HG03025 (cell line): ENCODE data around the gene MPDU1.

Experiments
- ATAC-seq: cut with Tn5 transposase; IDR thresholded peaks from one replicate; pipeline ENCODE4 v1.9.1; 2021; ENCODE audit warnings: mild to moderate bottlenecking, moderate library complexity; ENCODE audit not compliant: unreplicated experiment, low FRiP score

Gene MPDU1

DNA sequence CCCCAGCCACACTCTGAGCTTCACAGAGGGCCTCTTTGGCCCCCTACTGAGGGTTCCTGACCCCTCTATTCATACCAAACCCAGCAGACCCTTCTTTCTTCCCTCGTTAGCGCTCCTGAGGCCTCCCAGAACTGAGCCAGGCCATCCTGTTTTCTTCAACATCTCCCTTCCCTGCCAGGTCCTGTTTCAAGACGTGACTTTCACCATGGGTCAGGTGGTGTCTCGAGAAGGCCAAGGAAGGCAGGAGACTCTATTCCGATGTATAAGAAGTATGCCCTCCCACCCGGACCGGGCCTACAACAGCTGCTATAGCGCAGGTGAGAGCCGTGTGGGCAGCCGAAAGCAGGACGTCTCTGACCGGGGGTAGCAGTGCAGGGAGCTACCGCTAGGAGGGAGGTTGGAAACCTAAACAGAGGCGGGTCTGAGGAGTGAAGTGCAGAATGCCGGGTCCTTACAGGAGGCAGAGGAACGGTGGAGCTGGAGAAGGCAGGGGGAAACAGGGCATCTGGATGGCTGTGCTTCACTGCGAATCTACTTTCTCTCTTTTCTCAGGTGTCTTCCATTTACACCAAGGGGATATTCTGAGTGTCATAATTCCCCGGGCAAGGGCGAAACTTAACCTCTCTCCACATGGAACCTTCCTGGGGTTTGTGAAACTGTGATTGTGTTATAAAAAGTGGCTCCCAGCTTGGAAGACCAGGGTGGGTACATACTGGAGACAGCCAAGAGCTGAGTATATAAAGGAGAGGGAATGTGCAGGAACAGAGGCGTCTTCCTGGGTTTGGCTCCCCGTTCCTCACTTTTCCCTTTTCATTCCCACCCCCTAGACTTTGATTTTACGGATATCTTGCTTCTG lies 23.3 kb upstream of the MPDU1 start:
- no peak for ATAC-seq

DNA sequence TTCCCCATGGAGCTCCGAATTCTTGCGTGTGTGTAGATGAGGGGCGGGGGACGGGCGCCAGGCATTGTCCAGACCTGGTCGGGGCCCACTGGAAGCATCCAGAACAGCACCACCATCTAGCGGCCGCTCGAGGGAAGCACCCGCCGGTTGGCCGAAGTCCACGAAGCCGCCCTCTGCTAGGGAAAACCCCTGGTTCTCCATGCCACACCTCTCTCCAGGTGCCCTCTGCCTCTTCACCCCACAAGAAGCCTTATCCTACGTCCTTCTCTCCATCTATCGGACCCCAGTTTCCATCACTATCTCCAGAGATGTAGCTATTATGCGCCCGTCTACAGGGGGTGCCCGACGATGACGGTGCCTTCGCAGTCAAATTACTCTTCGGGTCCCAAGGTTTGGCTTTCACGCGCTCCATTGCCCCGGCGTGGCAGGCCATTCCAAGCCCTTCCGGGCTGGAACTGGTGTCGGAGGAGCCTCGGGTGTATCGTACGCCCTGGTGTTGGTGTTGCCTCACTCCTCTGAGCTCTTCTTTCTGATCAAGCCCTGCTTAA lies 22.6 kb upstream of the MPDU1 start:
- peak; percentile 57 for ATAC-seq

DNA sequence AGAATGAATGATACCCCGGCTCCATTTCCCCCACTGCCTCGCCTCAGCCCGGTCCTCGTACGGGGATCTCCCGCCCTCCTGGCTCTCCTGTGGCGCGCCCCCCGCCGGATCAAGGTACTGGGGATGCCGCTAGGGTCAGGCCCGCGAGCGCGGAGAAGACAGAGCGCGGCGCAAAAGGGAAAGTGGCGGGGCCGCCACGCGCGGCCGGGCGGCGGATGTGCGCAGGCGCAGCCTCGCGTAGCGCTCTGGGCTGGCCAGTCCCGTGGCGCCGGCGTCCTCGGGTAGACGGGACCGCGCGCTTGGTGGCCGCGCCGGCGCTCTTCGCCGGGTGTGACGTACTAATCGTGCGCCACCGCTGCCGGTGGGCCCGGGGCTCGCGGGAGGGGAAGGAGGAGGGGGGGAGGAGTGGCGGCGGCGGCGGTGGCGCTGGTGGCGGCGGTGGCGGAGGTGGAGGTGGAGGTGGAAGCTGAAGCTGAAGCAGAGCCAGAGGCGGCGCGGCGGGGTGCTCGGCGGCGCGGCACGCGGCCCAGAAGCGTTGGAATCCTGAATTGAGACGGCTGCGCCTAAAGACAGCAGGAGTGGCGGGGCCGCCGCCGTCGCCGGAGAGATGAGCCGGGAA lies 22.0 kb upstream of the MPDU1 start, which contains the start of gene SENP3:
SENP3 (plus strand) TSS at position 331 of the 619 bp plus-strand sequence. CDS start 1,158 bp downstream, outside the sequence.
- peak; percentile 61 for ATAC-seq

DNA sequence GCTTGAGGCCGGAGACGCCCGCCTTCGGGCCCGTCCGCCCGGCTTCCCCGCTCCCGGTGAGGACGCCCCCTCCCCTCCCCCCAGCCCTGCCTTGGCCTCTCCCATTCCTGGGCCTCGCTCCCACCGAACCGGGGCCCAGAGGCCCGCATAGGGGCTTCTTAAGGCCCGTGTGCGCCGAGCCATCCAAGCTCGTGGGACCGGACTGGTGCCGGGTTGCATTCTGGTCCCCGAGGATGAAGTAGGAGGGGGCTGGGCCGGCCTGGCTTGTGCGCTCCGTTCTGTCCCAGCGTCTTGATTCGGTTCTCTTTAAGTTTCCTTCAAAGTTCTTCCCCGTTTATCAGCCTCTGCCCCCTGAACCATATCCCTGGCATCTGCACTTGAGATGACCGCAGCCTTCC lies 21.4 kb upstream of the MPDU1 start:
- no peak for ATAC-seq

DNA sequence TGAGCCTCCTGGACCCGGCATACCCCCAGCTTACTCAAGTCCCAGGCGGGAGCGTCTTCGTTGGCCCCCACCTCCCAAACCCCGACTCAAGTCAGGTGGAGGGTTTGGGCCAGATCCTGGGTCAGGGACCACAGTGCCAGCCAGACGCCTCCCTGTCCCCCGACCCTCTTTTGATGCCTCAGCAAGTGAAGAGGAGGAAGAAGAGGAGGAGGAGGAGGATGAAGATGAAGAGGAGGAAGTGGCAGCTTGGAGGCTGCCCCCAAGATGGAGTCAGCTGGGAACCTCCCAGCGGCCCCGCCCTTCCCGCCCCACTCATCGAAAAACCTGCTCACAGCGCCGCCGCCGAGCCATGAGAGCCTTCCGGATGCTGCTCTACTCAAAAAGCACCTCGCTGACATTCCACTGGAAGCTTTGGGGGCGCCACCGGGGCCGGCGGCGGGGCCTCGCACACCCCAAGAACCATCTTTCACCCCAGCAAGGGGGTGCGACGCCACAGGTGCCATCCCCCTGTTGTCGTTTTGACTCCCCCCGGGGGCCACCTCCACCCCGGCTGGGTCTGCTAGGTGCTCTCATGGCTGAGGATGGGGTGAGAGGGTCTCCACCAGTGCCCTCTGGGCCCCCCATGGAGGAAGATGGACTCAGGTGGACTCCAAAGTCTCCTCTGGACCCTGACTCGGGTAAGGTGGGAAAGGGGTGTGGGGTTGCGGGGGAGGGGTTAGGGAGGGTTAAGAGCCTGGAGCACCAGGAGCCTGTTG lies 20.4 kb upstream of the MPDU1 start:
- ATAC-seq = no peak

DNA sequence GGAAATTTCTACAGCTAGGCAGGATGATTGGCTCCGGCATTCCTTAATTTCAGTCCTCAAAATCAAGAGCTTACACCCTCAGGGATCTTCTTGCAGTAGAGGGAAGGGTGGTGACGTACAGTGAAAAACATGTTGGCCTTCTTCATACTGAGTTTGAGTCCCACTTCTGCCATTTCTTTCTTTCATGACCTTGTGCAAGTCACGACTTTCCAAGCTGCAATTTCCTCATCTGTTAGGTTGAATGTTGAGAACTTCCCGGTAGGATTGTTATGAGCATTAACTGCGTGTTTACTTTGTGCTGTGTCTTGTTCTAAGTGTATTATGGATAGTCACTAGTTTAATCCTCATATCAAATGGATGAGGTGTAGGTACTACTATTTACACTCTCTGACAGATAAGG lies 14.1 kb upstream of the MPDU1 start:
- no peak for ATAC-seq

DNA sequence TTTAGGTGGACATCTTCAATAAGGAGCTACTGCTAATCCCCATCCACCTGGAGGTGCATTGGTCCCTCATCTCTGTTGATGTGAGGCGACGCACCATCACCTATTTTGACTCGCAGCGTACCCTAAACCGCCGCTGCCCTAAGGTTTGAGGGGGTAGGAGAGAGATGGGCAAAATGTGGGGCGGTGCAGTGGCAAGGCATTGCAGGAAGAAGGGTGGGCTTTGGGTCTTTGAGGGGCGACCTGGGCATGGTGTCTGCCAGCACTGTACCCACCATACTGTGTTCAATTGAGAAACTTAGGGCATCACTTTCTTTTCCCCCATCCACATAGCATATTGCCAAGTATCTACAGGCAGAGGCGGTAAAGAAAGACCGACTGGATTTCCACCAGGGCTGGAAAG lies 13.3 kb upstream of the MPDU1 start:
- no peak for ATAC-seq

DNA sequence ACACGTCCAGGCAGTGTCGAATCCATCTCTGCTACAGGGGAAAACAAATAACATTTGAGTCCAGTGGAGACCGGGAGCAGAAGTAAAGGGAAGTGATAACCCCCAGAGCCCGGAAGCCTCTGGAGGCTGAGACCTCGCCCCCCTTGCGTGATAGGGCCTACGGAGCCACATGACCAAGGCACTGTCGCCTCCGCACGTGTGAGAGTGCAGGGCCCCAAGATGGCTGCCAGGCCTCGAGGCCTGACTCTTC lies 11.4 kb upstream of the MPDU1 start:
- ATAC-seq = no peak

DNA sequence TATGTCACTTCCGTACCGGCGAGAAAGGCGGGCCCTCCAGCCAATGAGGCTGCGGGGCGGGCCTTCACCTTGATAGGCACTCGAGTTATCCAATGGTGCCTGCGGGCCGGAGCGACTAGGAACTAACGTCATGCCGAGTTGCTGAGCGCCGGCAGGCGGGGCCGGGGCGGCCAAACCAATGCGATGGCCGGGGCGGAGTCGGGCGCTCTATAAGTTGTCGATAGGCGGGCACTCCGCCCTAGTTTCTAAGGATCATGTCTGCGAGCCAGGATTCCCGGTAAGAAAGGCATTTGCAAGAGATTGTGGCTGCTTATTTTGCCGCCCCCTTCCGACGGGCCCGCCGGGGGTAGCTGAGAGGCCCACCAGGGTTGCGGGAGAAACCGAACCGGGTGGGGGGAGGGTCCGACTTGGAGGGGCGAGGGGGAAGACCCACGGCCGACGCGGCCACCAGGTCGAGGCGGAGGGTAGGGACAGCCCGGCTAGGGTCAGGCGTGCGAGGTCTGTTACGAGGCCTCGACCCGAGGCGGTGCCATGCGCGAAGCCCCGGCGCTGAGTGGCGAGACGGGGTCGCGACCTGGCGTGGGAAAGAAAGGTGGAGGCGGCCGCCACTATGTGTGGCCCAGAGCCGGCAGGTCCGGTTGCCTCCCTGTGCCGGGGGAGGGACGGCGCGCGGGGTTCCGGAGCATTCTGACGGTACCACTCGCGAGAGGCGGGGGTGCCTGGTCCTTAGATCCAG lies 10.9 kb upstream of the MPDU1 start:
- peak; percentile 77 for ATAC-seq

- ATAC-seq = peak; percentile 9
Measured at GRCh38 chr17:7573324-7574080, 10.2 kb upstream of the MPDU1 start.

GRCh38 chr17:7574176-7574953 lies 9.3 kb upstream of the MPDU1 start:
- ATAC-seq = no peak

GRCh38 chr17:7575481-7575883 lies 8.2 kb upstream of the MPDU1 start:
- ATAC-seq = no peak

DNA sequence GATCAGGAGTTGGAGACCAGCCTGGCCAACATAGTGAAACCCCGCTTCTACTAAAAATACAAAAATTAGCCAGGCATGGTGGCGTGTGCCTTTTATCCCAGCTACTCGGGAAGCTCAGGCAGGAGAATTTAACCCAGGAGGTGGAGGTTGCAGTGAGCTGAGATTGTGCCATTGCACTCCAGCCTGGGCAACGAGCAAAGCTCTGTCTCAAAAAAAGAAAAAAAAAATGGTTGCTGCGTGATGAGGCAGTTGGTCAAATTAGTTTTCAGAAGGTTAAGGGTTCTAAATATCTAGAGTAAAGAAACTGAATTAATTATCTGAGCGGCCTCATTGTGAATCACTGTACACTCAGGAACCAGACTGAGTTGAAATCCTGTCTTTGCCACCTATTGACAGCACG lies 7.7 kb upstream of the MPDU1 start:
- ATAC-seq = no peak

DNA sequence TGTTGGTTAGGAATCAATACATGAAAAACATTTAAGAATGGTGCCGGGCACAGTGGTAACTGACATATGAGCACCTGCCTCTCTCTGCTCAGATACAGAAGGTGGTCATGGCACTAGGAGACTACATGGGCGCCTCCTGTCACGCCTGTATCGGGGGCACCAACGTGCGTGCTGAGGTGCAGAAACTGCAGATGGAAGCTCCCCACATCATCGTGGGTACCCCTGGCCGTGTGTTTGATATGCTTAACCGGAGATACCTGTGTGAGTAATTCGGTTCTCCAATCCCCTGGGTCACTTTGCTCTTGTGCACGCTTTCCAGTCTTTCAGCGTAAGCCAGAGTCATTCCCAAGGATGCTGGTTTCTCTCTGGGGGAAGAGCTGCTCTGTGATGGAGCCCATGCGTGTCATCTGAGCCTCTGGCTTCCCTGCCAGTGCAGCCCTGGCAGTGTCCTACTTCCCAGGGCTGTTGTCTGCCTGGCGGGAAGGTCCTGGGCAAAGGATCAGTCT lies 7.2 kb upstream of the MPDU1 start:
- no peak for ATAC-seq

GRCh38 chr17:7577327-7578199 lies 6.1 kb upstream of the MPDU1 start:
- no peak for ATAC-seq

GRCh38 chr17:7579001-7579833 lies 4.4 kb upstream of the MPDU1 start, which contains the start of gene CD68:
CD68 (plus strand) TSS chr17:7579638; CDS start chr17:7579678, 40 bp downstream.
- no peak for ATAC-seq
